NCI-H187 treated with DMSO at 0.1 percent for 48 hours (cell line): ENCODE measurements around the gene RXRG.
"Not testable (repeated sequence)": the region's sequence is repeated elsewhere in the genome, so short reads cannot be mapped to it uniquely, and the experiment has no call there.

ENCODE experiments used
- DNase-seq: peaks from one replicate; lab custom pipeline; 2025; lab: John Stamatoyannopoulos, UW

RXRG gene

GRCh38 chr1:165444897-165445370 lies at the start of gene RXRG:
Gene RXRG (minus strand): TSS chr1:165445126. CDS start chr1:165444893, 233 bp downstream.
- DNase-seq, result no peak

GRCh38 chr1:165492845-165493373 lies 48.0 kb upstream of the RXRG start:
- DNase-seq, result no peak

- DNase-seq, result no peak
Observed at GRCh38 chr1:165490175-165490574, 45.2 kb upstream of the RXRG start.

GRCh38 chr1:165487921-165488320 lies 43.0 kb upstream of the RXRG start:
- no peak for DNase-seq

- DNase-seq, result no peak
Observed at GRCh38 chr1:165486663-165487062, 41.7 kb upstream of the RXRG start.

GRCh38 chr1:165485716-165486115 lies 40.8 kb upstream of the RXRG start:
- DNase-seq, result no peak

- DNase-seq, result no peak
Observed at GRCh38 chr1:165484532-165484931, 39.6 kb upstream of the RXRG start.

- DNase-seq, result no peak
Observed at GRCh38 chr1:165483412-165483811, 38.5 kb upstream of the RXRG start.

GRCh38 chr1:165481820-165482532 lies 37.0 kb upstream of the RXRG start:
- no peak for DNase-seq

- no peak for DNase-seq
Observed at GRCh38 chr1:165476776-165477175, 31.9 kb upstream of the RXRG start.

- no peak for DNase-seq
Observed at GRCh38 chr1:165474196-165474595, 29.3 kb upstream of the RXRG start.

- no peak for DNase-seq
Observed at GRCh38 chr1:165473081-165473480, 28.2 kb upstream of the RXRG start.

GRCh38 chr1:165468726-165469249 lies 23.9 kb upstream of the RXRG start:
- no peak for DNase-seq

- no peak for DNase-seq
Observed at GRCh38 chr1:165468253-165468652, 23.3 kb upstream of the RXRG start.

GRCh38 chr1:165467706-165468105 lies 22.8 kb upstream of the RXRG start:
- no peak for DNase-seq

GRCh38 chr1:165463978-165464377 lies 19.1 kb upstream of the RXRG start:
- no peak for DNase-seq

- DNase-seq, result not testable (repeated sequence)
Observed at GRCh38 chr1:165459683-165460082, 14.8 kb upstream of the RXRG start.

- no peak for DNase-seq
Observed at GRCh38 chr1:165456861-165457260, 11.9 kb upstream of the RXRG start.

- DNase-seq, result no peak
Observed at GRCh38 chr1:165456114-165456513, 11.2 kb upstream of the RXRG start.

GRCh38 chr1:165455111-165455510 lies 10.2 kb upstream of the RXRG start:
- DNase-seq, result no peak

GRCh38 chr1:165454091-165454610 lies 9.2 kb upstream of the RXRG start:
- DNase-seq, result no peak

GRCh38 chr1:165452336-165453130 lies 7.6 kb upstream of the RXRG start:
- DNase-seq, result no peak

- DNase-seq, result no peak
Observed at GRCh38 chr1:165451691-165452090, 6.8 kb upstream of the RXRG start.
